ENCODE results near the gene TSC2. TPM values are rescaled to one million over a fixed set of nuclear protein-coding genes. Genes with fewer than 3 reads are reported as not detected.
A peak's percentile ranks its signal among the peaks of the same experiment; 100 is the strongest.
"Not testable (repeated sequence)": the region's sequence is repeated elsewhere in the genome, so short reads cannot be mapped to it uniquely, and the experiment has no call there.

Gene TSC2
- total RNA-seq, 2 donors from 2014 or later, result 70.5 to 121 TPM

DNA sequence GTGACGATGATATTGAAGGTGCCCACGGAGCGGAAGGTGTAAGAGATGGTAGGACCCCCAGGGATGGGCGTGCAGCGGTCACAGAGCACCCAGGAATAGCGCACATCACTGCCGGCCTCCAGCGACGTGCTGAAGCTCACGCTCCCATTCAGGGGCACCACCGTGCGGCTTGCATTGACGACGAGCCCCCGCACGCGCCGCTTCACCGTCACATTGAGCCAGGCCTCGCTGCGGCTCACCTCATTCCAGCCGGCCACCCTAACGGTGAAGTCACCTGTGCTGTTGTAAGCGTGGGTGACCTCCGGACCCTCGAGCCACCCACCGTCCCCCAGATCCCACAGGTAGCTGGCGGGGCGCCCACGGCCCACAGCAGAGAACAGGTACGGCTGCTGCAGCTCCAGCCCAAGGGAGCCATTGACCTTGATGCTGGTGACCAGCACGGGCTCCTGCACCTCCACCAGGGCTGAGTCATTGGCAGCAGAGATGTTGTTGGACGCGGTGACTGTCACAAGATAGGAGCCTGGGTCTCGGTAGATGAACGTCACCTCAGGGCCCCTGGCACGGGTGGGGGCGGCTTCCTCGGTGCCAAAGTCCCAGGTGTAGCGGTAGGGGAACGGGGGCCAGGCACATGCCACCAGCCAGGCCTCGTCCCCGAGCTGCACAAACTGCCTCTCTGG lies 62.7 kb downstream of the TSC2 start:
- H3K27ac Mint-ChIP-seq; H3K36me3 Mint-ChIP-seq; ATAC-seq; DNase-seq (ENCODE audit: low spot score in 2 of 2); H3K9me3 Mint-ChIP-seq: not testable (repeated sequence)

DNA sequence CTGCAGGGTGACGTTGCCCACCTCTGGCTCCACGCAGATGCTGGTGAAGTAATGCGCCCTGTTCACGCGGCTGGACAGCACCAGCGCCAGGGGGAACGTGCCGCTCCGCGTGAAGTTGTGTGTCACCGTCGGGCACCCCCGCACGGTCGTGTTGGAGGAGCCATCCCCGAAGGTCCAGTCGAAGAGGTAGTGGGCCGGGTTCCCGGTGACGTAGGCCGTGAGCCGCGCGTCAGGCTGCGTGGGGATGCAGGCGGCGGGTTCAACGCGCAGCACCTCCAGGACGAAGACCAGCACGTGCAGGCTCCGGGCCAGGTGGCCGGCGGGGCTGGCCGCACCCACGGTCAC lies 63.2 kb downstream of the TSC2 start:
- H3K36me3 Mint-ChIP-seq; H3K27ac Mint-ChIP-seq; DNase-seq (ENCODE audit: low spot score in 2 of 2); ATAC-seq; H3K9me3 Mint-ChIP-seq: not testable (repeated sequence)

DNA sequence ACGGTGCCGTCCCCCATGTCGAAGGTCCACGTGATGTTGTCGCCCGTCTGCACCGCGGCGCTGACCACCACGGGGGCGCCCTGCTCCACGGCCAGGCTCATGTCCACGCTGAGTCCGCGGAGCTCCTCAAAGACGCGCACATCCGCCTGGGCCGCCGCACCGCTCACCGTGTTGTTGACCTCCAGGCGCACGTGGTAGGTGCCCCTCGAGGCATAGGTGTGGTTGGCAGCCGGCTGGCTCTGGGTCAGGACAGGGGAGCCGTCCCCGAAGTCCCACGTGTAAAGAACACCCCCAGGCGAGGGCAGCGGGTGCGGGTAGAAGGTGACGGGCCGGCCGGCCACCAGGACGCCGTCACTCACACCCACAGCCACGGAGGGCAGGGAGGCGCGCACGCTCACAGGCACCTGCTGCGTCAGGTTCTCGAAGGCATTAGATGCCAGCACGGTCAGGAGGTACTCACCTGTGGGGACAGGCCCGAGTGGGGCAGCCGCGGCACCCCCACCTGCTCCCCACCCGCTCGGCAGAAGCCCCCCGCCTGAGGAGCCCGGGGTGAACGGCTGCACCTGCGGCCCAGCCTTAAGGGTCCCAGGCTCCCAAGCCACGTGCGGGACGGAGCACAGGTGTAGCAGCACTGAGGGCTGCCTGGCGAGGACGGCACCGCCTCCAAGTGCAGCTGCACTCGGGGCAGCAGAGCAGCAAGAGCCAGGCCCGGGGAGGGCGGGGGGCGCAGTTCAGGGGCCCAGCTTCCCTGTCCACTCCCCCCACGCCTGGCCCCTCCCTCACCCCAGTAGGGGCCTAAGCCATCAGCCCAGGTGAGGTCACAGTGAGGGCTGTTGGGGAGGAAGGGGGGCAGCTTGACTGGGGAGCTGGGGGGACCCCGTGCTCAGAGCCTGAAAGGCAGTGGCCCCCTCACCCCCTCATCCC lies 63.9 kb downstream of the TSC2 start:
- H3K9me3 Mint-ChIP-seq; H3K36me3 Mint-ChIP-seq; DNase-seq (ENCODE audit: low spot score in 2 of 2); ATAC-seq; H3K27ac Mint-ChIP-seq: not testable (repeated sequence)

DNA sequence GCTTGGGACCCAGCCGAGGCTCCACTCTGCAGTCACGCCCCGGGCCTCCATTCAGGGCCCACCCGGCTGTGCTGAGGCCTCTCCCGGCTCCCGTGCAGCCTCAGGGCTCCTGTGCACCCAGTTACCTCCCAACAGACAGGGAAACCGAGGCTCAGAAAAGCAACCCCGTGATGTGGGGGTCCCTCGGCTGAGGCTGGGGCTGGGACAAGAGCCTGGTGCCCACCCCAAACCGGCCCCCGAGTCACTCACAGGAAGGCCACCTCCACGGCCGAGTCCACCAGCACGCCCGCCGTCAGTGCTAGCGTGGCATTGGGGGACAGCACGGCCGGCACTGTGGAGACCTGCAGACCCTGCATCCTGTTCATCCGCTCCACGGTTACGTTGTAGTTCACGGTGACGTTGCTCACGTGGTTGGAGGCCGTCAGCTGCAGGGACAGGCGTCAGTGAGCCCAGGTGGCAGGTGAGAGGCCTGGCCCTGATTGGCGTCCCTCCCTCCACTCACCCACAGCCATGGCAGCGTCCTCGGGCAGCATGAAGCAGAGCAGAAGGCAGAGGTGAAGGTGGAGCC lies 64.8 kb downstream of the TSC2 start:
- not testable (repeated sequence) for H3K27ac Mint-ChIP-seq; H3K36me3 Mint-ChIP-seq; DNase-seq (ENCODE audit: low spot score in 2 of 2); ATAC-seq; H3K9me3 Mint-ChIP-seq

DNA sequence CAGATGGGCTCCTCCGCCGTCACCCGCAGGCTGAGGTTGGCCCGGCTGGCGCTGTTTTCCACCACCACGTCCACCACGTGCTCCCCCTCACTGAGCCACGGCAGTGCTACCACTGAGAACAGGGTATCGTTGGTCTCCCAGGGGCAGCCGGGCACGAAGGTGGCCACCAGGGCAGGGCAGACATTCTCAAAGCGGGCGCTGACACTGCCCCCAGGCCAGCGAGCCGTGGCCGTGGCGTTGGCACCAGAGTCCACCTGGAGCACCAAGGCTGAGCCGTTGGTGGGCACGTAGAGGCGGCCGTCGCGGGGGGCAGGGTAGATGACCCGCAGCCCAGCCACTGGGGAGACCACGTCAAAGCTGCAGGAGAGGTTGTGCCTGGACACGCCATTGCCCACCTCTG lies 66.4 kb downstream of the TSC2 start:
- DNase-seq (ENCODE audit: low spot score in 2 of 2); ATAC-seq; H3K27ac Mint-ChIP-seq; H3K9me3 Mint-ChIP-seq; H3K36me3 Mint-ChIP-seq: not testable (repeated sequence)

DNA sequence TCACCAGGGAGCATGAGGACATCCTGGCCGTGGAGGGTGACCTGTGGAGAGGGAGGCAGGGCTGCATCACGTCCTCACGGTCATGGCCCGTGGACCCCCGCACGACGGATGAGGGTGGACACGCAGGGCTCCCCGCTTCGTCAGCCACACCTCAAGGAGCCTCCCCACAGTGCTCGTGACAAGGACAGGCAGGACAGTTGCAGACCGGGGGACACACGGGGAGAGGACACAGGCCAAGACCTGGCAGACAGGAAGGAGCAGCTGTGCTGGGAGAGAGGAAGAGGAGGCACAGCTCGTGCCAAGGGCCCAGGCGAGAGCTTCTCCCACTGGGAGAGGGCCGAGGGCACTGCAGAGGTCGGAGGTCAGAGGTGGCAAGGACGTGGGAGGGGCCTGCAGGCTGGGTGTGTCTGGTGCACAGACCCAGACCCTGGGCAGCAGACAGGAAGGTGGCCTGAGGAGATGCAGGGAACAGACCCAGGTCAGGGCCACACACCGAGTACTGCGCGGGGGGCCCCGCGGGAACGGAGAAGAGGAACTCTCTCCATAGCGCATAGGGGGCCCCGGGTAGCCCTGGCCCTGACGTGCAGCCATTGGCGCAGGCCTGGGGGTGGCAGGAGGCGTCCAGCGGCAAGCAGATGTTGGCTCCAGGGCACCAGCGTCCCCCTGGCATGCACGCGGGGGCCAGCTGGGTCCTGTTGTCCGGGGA lies 67.3 kb downstream of the TSC2 start:
- ATAC-seq, result not testable (repeated sequence)

DNA sequence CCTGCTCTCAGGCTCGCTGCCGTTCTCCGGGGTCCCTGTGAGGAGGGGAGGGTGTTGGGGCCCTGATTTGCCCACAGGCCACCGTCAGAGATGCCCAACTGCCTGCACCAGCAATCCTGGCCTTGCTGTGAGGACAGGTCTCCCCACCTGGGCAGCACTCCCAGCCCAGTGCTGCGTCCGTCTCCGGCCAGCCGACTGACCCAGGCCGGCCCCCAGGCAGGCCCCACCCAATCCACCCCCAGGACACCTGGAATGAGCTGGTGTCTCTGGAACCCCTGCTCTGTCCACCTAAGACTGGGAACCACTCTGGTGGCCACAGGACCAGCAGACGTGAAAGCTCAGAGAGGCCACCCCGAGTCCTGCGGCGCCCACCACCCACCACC lies 67.8 kb downstream of the TSC2 start:
- ATAC-seq (no peak), DNase-seq (ENCODE audit: low spot score in 2 of 2) (no peak)
- Mint-ChIP-seq H3K36me3 (no peaks in the 10 kb centered on the region), H3K9me3 (no peaks in the 10 kb centered on the region), H3K27ac (no peak overlapping the region)

More for the DNA sequence above, 67.3 kb downstream of the TSC2 start:
- DNase-seq (ENCODE audit: low spot score in 2 of 2); H3K27ac Mint-ChIP-seq; H3K36me3 Mint-ChIP-seq; H3K9me3 Mint-ChIP-seq: not testable (repeated sequence)

DNA sequence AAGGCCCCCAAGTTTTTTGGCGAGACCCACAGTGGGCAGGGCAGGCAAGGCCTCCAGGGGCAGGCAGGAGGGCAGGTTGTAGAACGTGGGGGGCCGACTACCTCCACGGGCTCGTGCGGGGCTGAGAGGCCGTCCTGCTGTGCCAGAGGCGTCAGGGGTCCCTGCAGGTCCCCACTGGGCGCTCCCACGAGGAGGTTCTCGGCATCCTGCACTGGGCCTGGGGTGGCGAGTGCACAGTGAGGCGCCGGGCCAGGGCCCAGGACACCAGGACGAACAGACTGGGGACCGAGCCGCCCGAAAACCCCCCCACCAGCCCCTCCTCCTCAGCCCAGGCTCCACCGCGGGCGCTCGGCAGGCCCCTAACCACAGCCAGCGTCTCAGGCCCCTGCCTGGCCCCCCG lies 68.6 kb downstream of the TSC2 start:
- H3K27ac Mint-ChIP-seq; H3K9me3 Mint-ChIP-seq; DNase-seq (ENCODE audit: low spot score in 2 of 2); ATAC-seq; H3K36me3 Mint-ChIP-seq: not testable (repeated sequence)

DNA sequence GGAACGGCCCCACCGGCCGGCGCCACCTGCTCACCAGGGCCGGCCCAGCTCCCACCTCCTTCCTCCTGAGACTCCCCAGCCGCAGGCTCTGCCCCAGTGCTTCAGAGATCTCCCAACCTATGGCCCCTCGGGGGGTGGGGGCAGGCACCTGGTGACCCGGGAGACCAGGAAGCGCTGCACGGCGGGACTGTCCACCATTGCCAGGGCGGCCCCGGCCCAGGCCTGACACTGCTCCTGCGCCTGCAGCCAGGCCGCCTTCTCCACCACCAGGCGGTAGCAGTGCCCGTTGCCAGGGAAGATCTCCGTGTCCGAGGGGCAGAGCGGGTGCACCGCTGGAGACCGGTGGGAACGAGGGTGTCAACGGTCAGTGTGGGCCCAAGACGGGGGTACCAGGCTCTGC lies 69.6 kb downstream of the TSC2 start:
- not testable (repeated sequence) for ATAC-seq; DNase-seq (ENCODE audit: low spot score in 2 of 2); H3K27ac Mint-ChIP-seq; H3K36me3 Mint-ChIP-seq; H3K9me3 Mint-ChIP-seq

DNA sequence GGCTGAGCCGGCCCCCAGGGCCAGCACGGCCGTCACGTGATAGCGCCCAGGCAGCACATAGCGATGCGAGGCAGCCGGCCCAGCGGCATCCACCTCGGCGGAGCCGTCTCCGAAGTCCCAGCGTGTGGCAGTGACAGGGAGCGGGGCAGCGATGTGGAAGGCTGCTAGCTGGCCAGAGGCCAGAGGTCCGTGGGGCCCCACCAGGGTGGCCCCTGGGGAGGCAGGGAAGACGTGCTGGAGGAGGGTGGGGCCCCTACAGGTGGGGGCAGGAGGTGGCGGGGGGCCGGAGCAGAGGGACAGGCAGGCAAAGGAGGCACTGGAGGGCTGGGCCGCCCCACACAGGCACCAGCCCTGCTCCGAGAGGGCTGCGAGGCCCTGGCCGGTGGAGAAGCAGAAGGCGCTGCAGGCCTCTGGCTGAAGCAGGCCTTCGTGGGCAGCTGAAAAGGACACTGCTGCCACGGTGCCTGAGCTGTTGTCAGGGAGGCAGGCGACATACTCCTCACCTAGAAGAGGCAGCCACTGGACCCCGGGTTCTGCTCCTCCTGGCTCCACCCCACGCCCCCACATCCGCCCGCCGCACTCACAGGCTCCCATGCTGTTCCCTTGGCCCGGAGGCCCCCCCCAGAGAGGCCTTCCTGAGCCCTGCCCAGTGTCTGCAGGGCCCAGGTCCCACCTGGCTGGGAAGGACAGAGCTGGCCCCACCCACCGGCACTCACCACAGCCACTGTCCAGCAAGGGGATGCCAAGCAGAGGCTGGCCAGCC lies 70.4 kb downstream of the TSC2 start:
- DNase-seq (ENCODE audit: low spot score in 2 of 2); H3K27ac Mint-ChIP-seq; ATAC-seq; H3K9me3 Mint-ChIP-seq; H3K36me3 Mint-ChIP-seq: not testable (repeated sequence)

DNA sequence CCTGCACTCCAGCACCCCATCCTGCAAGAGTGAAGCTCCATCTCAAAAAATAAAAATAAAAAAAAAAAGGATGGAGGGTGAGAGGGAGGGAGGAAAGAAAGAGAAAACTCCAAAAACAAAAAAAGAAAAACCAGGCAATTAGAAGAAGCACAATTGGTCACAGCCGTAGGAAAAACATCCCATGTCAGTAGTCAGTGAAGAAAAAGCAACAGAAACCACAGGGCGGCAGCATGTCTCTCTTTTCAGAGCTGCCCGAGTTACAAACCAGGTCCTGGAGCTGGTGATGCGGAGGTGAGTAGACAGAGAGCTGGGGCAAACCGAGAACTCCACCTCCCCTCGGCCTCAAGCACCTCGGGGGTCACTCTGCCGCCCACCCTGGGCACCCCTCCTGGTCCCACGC lies 73.5 kb downstream of the TSC2 start:
- not testable (repeated sequence) for H3K9me3 Mint-ChIP-seq; DNase-seq (ENCODE audit: low spot score in 2 of 2); H3K27ac Mint-ChIP-seq; H3K36me3 Mint-ChIP-seq
- peak; percentile 59 to 71 for ATAC-seq

DNA sequence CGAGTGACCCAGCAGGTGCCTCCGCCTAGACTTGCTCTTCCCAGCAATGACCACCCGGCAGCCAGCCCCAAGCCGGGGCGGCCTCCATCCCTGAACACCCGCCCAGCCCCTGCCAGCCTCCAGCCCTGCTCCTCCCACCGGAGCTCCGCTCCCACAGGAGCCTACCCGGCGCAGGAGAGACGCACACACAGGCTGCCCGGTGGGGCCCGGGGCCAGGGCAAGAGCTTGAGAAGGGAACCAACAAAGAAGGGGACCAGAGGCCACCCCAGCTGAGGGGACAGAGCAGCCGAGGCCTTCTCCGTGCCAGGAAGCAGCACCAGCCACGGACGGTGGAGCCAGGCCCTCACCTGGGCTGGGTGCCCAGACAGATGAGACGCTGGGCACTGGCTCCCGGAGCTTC lies 74.1 kb downstream of the TSC2 start:
- H3K27ac Mint-ChIP-seq, result no peak overlapping the region
- no peaks in the 10 kb centered on the region for H3K9me3 Mint-ChIP-seq
- no peak for DNase-seq (ENCODE audit: low spot score in 2 of 2)
- no peak for ATAC-seq
- no peaks in the 10 kb centered on the region for H3K36me3 Mint-ChIP-seq

DNA sequence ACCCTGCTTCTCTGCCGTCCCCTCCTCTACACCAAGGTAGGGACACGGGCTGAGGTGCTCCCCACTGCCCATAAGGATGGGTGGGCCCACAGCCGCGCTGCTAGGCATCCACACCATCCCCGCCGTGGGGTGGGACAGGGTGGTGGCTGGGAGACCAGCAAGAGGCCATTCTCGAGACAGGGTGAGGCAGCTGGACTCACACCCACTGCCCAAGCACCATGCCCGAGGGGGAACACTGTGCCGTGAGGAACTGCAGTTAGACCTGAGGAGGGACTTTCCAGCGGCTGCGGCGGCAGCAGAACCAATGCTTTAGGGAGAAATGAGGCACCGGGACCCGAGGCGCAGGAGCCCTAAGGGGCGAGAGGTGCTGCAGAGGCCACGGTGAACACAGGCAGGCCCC lies 74.6 kb downstream of the TSC2 start:
- Mint-ChIP-seq H3K9me3 (no peaks in the 10 kb centered on the region), H3K27ac (no peak overlapping the region), H3K36me3 (no peaks in the 10 kb centered on the region)
- DNase-seq (ENCODE audit: low spot score in 2 of 2) (no peak), ATAC-seq (no peak)

DNA sequence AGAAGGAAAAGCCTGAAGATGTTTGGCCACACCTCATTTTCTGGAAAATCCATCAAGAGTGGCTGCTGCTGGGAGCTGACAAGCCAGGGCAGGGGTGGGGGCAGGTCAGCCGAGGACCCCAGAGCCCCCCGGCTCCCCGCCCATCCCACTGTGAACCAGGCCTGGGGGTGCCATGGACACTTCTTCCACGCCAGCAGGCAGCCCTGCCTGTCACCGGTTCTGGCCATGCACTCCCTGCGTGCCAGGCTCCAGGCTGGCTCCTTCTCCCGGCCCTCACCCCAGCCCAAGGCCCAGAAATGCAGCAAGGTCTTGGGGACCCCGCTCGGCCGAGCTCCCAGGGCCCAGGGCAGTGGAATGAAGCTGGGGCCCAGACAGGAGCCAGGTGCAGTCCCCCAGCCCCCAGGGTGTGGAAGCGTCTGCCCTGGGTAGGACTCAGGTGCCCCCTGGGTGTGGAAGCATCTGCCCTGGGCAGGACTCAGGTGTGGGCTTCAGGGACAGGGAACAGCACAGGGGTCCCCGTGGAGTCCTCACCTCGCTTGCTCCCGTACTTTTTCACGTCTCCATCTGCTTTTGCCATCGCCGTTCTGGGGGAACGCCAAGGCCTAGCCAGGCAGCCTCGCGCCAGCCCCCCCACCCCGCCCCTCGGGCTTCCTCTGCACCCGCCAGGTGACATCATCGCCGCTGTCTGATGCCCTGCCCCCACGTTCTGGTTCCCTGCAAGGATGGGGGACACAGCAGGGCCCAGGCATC lies 75.3 kb downstream of the TSC2 start:
- not testable (repeated sequence) for ATAC-seq; H3K9me3 Mint-ChIP-seq; H3K36me3 Mint-ChIP-seq; DNase-seq (ENCODE audit: low spot score in 2 of 2); H3K27ac Mint-ChIP-seq

DNA sequence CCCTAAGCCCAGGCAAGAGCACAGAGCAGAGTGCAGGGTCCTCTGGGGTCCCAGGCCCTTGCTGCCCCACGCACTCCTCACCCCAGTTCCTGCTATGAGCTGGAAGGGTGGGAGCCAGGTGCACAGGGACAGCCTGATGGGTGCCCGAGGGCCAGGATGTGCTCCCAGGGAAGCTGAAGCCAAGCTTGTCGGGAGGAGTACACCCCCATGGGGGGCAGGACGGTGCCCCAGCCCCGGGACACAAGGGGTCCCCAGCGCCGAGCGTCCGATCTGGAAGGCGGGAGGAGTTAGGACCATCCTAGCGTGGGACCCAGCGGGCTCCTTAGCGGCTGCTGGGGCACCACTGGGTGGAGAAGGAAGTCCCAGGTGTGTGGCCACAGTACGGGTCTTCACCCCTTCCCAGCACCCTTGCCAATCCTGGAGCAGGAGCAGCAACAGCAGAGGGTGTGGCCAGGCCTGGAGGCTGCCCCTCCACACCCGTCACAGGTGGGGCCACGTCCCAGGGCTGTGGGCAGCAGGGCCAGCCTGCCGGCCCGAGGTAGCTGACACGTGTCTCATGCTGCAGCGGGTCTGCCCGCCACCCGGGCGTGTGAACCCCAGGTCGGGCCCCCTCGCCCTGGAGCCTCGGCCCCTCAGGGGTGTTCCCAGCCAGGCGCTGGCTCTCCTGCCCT lies 76.1 kb downstream of the TSC2 start:
- not testable (repeated sequence) for ATAC-seq; H3K9me3 Mint-ChIP-seq; H3K36me3 Mint-ChIP-seq; DNase-seq (ENCODE audit: low spot score in 2 of 2); H3K27ac Mint-ChIP-seq

Data from activated naive CD4-positive, alpha-beta T cell treated with anti-CD3 and anti-CD28 coated beads, Interleukin-2, amount 50 U/mL, for 72 hours (primary cell).